NK-92 (cell line): ENCODE data around the gene CAMKK2.
"Not testable (repeated sequence)": the region's sequence is repeated elsewhere in the genome, so short reads cannot be mapped to it uniquely, and the experiment has no call there.

Experiments used
- DNase-seq: peaks from one replicate; lab custom pipeline; 2025; ENCODE audit not compliant: unreplicated experiment; lab: John Stamatoyannopoulos, UW

The CAMKK2 gene

DNA sequence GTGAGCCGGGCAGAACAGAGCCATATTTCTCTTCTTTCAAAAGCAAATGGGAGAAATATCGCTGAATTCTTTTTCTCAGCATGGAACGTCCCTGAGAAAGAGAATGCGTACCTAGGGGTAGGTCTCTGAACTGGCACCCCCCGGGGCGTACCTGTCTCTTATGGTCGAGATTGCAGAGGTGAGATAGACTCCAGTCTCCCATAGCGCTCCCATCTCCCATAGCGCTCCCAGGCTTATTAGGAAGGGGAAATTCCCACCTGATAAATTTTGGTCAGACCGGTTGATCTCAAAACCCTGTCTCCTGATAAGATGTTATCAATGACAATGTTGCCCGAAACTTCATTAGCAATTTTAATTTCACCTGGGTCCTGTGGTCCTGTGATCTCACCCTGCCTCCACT is 16.0 kb downstream of the CAMKK2 start:
- not testable (repeated sequence) for DNase-seq

- no peak for DNase-seq
Observed at GRCh38 chr12:121279507-121279915, 17.0 kb downstream of the CAMKK2 start.

- no peak for DNase-seq
Observed at GRCh38 chr12:121279071-121279375, 17.5 kb downstream of the CAMKK2 start.

DNA sequence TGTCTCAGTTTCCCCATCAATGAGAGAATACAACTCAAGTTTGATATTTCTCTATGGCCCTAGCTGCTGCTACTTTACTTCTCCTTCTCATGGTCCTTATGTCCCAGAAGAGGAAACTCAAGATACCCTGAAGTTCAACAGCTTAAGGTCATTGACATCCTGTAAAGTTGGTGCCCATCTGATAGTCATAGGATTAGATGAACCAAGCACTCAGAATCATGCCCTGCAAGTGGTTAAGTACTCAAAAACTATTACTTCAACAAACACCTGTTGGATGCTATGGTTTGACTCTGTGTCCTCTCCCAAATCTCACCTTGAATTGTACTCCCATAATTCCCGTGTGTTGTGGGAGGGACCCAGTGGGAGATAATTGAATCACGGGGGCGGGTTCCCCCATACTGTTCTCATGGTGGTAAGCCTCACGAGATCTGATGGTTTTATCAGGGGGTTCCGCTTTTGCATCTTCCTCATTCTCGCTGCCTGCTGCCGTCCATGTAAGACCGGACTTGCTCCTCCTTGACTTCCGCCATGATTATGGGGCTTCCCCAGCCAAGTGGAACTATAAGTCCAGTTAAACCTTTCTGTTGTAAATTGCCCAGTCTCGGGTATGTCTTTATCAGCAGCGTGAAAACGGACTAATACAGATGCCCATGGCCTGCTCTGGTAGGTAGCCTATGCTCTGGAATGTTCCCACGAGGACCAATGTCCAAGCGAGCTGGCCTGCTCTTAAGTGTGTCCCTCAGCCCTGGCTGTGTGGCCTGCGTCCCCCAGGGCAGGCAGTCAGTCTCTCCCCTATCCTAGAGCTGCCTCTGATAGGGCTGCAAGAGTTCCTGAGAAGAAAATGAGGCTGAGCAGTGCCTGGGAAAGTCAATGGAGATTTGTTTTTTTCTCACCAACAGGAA is 18.1 kb downstream of the CAMKK2 start:
- DNase-seq: no peak

DNA sequence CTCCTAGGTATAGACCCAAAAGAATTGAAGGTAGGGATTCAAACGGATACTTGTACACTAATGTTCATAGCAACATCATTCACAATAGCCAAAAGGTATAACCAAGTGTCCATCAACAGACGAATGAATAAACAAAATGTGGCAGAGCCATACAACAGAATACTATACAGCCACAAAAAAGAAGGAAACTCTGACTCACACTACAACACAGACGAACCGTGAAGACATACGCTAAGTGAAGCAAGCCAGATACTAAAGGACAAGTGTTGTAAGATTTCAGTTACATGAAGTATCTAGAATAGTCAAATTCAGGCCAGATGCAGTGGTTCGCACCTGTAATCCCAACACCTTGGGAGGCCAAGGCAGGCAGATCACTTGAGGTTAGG is 19.1 kb downstream of the CAMKK2 start:
- DNase-seq: no peak

GRCh38 chr12:121274036-121274763 is 22.3 kb downstream of the CAMKK2 start:
- DNase-seq: no peak

GRCh38 chr12:121273364-121273896 is 23.1 kb downstream of the CAMKK2 start:
- no peak for DNase-seq

GRCh38 chr12:121267822-121268221 is 28.7 kb downstream of the CAMKK2 start:
- DNase-seq: no peak

- DNase-seq: no peak
Observed at GRCh38 chr12:121264951-121265515, 31.5 kb downstream of the CAMKK2 start.

GRCh38 chr12:121264135-121264534 is 32.4 kb downstream of the CAMKK2 start:
- DNase-seq: no peak

- no peak for DNase-seq
Observed at GRCh38 chr12:121263206-121263935, 33.1 kb downstream of the CAMKK2 start.

GRCh38 chr12:121261398-121261797 is 35.1 kb downstream of the CAMKK2 start:
- no peak for DNase-seq

DNA sequence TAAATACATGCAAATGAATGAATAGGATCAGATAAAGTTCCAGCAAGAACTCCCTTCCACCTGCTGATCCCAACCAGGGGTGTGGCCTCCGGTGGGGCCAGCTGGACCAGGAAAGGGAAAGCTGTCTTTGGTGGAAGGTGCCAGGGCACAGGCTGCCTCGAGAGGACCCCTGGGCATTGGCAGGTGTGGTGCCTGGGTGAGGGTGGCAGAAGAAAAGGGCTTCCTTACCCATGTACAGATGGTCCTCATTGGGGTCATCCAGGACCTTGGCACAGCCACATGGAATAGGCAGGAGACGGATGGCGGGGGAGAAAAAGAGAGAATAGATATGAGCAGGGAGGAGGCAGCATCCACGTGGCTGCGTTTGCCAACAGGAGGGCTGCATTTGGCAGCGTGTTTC is 36.4 kb downstream of the CAMKK2 start:
- no peak for DNase-seq

- no peak for DNase-seq
Observed at GRCh38 chr12:121259074-121259473, 37.4 kb downstream of the CAMKK2 start.

- not testable (repeated sequence) for DNase-seq
Observed at GRCh38 chr12:121257704-121258449, 38.6 kb downstream of the CAMKK2 start.

DNA sequence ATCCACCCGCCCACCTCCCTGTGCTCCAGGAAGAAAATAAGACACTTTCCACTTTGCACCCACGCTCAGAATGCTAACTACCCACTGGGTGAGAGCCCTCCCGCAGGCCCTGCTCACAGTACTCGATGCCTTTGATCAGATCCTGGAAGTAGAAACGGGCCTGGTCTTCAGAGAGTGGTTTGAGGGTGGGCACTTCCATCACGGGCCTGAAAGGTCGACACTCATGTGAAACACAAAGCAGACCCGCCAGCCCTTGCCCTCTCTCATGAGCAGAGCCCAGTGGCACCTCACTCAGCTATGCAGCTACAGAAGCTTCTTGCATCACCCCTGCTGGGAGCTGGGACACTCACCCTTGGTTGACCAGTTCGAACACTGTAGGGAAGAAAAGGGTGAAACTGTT is 41.1 kb downstream of the CAMKK2 start:
- no peak for DNase-seq

DNA sequence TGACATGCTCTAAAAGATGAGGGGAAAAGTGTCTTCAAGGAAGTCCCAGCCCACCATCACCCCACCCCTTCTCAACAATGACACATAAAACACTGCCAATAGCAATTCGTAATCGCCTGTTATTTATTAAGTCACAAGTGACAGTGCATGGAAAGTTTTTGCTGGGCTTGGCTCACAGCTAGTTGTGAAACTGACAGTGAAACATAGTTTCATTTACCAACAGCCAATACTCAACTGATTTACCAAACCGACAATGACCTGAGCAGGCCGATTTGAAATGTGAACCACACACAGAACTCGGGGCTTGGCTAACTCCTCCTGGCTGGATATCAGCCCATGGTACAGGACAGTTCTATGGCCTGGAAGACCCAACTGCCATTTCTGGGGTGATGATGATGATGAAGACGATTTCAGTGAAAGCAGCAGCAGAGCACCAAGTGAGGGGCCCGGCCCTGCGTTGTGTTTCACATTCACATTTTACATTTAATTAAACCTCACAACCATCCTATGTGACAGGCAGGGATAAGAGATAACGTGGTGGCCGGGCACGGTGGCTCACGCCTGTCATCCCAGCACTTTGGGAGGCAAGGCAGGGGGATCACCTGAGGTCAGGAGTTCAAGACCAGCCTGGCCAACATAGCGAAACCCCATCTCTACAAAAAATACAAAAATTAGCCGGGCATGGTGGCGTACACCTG is 42.7 kb downstream of the CAMKK2 start:
- DNase-seq: no peak

GRCh38 chr12:121252712-121253345 is 43.7 kb downstream of the CAMKK2 start:
- no peak for DNase-seq

GRCh38 chr12:121251838-121252237 is 44.7 kb downstream of the CAMKK2 start:
- no peak for DNase-seq
